Keratinocyte (primary cell): Measurements from ENCODE around the gene NLRP3.
"Not testable (repeated sequence)": the region's sequence is repeated elsewhere in the genome, so short reads cannot be mapped to it uniquely, and the experiment has no call there.

ENCODE experiments used
- EZH2 ChIP-seq: IDR thresholded peaks from one replicate; pipeline ENCODE4 v1.6.1; 2012; ENCODE audit warnings: inconsistent platforms, mild to moderate bottlenecking, low read length, moderate library complexity
- TF ChIP-seq, protein P1 (sequence below), 3 experiments: IDR thresholded peaks in 1 of 3; conservative IDR thresholded peaks in 1 of 3; optimal IDR thresholded peaks in 1 of 3; 2 replicates in 2 of 3; 3 replicates in 1 of 3; pipeline versions ENCODE3 to v1.5.1; 2011; ENCODE audit warnings: low read length in 3 of 3, mild to moderate bottlenecking in 3 of 3, moderate library complexity in 2 of 3, control low read depth in 1 of 3, inconsistent platforms in 1 of 3; ENCODE audit not compliant: insufficient read depth in 2 of 3; ENCODE audit errors: extremely low read depth in 1 of 3

- TF ChIP-seq EZH2, result not testable (repeated sequence)
- TF ChIP-seq, protein P1, sequence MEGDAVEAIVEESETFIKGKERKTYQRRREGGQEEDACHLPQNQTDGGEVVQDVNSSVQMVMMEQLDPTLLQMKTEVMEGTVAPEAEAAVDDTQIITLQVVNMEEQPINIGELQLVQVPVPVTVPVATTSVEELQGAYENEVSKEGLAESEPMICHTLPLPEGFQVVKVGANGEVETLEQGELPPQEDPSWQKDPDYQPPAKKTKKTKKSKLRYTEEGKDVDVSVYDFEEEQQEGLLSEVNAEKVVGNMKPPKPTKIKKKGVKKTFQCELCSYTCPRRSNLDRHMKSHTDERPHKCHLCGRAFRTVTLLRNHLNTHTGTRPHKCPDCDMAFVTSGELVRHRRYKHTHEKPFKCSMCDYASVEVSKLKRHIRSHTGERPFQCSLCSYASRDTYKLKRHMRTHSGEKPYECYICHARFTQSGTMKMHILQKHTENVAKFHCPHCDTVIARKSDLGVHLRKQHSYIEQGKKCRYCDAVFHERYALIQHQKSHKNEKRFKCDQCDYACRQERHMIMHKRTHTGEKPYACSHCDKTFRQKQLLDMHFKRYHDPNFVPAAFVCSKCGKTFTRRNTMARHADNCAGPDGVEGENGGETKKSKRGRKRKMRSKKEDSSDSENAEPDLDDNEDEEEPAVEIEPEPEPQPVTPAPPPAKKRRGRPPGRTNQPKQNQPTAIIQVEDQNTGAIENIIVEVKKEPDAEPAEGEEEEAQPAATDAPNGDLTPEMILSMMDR (optimal IDR thresholded peaks at IDR 0.05 in 1 of 3, IDR thresholded peaks at IDR 0.05 in 1 of 3, conservative IDR thresholded peaks at IDR 0.05 in 1 of 3; ENCODE audit: extremely low read depth in 1 of 3, insufficient read depth in 2 of 3, low read length in 3 of 3), result not testable (repeated sequence)
Observed at GRCh38 chr1:247470942-247471429, 55.0 kb downstream of the NLRP3 start.
